GM13977 (cell line): ENCODE measurements around the gene CWC25.

Experiments
- DNase-seq: peaks from one replicate; pipeline ENCODE4 v3.0.0; 2012; ENCODE audit warnings: low spot score
- in situ Hi-C: fragments of 300-500 bp; cut with MboI; formaldehyde crosslinking; loops from one replicate; pipeline ENCODE4 v1.12.0; 2022; ENCODE audit warnings: low sequenced_read_pairs, low pct_unique_long_range_greater_than_20kb, mixed read lengths, inconsistent platforms; ENCODE audit not compliant: unreplicated experiment
- TF ChIP-seq, protein P1 (sequence below): IDR thresholded peaks from 2 replicates; pipeline ENCODE4 v1.5.1; 2012; ENCODE audit warnings: mild to moderate bottlenecking, control low read depth; ENCODE audit not compliant: insufficient read depth; ENCODE audit errors: extremely low read depth, missing control alignments

Gene CWC25

DNA sequence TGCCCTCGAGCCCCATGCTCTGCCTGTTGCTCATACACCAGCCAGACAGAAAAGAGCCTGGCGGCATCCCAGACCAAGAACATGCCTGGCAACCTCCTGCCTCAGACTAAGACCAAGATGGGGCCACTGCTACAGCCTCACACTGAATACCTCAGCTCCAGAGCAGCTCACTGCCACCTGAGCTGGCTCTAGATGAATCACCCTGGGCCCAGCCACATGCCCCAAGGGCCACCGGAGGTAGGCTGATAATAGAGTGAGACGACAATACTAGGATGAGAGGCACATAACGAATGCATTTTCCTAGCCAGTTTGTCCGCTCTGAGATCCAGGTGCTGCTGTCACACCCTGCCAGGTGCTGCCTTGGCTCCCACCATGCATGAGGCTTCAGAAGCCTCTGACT is 38.7 kb downstream of the CWC25 start:
- TF ChIP-seq, protein P1, sequence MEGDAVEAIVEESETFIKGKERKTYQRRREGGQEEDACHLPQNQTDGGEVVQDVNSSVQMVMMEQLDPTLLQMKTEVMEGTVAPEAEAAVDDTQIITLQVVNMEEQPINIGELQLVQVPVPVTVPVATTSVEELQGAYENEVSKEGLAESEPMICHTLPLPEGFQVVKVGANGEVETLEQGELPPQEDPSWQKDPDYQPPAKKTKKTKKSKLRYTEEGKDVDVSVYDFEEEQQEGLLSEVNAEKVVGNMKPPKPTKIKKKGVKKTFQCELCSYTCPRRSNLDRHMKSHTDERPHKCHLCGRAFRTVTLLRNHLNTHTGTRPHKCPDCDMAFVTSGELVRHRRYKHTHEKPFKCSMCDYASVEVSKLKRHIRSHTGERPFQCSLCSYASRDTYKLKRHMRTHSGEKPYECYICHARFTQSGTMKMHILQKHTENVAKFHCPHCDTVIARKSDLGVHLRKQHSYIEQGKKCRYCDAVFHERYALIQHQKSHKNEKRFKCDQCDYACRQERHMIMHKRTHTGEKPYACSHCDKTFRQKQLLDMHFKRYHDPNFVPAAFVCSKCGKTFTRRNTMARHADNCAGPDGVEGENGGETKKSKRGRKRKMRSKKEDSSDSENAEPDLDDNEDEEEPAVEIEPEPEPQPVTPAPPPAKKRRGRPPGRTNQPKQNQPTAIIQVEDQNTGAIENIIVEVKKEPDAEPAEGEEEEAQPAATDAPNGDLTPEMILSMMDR: no peak
- in situ Hi-C loops: no loop called here
- DNase-seq: no peak

DNA sequence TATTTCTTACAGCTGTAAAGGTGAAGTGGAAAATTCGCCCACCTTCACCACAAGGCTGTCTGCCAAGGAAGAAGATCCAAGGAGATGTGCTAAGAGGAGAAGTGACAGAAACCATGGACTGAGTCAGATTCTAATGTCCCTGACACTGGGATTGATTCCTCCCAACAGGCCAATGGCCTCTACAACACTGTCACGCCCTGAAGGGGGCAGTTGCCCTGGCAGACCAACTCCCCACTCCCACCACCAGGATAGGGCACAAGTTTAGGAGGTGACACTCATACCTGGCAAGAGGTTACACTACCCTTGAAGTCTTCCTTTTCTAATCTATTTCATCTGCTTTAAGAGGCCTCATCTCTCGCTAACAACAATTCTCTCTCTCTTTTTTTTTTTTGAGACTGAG is 41.9 kb downstream of the CWC25 start:
- DNase-seq: no peak
- in situ Hi-C loops: no loop called here
- TF ChIP-seq, protein P1: no peak

DNA sequence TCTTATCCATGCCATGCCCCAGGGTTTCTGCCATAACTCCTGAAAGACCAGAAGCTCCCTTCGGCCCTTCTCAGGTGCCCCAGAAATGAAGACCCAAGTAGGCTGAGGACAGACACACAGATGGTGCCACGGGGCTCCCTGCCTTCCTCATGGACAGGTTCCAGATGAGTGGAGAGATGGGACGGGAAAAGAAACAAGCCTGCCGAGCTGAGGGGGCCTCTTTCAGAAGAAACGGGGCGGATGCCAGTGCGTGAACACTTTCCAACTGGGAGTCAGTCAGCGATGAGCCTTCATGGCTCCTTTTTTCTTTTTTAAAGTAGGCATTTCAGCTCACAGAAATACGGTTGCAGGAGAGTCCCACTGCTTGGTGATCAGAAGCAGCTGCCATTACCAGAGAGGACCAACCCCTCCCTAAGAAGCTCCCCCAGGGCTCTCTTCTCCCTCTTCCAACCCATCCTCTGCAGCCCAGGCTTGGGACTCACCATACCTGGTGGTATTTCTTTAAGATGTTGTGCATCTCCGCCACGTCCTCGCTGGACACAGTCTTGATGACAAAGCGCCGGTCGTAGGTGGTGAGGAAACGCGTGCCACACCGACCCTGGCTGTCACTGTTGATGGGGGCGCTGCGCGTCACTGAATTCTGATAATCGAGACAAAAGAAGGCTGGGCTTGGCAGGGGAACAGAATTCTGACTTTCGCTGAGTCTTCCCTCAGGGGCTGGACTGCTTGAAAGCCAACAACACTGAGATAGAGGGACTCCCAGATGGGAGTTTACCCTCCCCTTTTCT is 45.0 kb downstream of the CWC25 start:
- no peak for DNase-seq
- TF ChIP-seq, protein P1: no peak
- in situ Hi-C loops: no loop called here

DNA sequence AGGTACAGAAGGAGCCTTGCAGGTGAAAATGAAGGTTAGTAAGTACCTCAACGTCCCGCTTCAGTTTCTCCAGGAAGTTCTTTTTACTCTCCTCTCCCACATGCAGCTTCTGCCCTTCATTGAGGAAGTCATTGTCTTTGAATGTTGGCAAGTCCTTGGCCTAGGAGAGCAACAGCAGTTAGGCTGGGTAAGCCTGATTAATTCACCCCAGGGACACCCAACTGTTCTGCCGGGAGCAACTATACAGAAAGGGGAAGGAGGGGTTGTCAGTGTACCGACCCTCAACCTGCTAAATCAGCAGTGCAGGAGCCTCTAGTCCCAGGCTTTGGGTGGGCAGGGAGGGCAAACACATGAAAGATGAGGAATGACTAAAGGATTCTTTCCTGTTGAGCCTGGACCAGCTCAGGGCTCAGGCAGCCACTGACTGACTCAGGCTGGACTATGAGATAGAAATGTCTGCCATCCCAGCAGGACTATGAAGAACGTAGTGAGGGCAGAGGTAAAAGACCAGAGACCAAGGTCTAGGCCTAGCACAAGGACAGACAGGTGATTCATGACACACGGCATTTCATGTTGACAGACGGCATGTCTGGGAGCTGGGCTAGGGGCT is 47.4 kb downstream of the CWC25 start:
- in situ Hi-C loops: no loop called here
- TF ChIP-seq, protein P1: no peak
- no peak for DNase-seq

DNA sequence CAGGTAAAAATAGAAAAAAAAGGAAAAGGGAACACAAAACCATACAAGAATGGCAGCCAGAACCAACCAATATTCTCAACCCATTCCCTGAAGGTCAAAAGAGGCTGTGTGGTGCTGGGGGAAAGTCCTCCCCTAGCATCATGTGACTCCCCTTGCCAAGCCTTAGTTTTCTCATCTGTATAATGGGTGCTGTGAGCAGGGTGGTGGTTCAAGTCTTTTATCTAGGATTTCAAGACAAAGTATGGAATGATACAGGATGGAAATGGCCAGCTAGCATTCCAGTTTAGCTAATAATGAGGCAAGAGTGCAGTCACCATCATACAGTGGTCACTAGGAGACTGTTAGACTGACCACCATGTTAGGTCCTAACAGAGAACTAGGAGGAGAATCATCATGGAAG is 51.9 kb downstream of the CWC25 start:
- TF ChIP-seq, protein P1: no peak
- in situ Hi-C loops: no loop called here
- DNase-seq: no peak

DNA sequence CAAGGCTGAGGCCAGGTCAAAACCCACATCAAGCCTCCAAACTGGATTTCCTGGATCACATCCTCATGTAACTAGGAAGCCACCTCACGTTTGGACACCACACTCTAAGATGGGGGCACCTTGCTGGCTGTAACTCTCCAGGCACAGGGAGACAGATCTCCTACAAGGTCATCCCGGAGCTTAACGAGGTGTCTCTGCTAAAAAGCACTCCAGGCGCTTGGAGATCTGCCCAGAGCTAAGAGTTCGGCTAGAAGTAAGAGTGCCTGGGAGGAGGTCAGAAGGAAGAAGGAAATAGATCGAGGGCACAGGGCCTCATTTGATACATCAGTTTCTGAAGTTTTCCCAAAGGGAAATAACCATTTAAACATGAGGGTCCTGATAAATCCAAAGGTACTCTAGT is 56.7 kb downstream of the CWC25 start:
- in situ Hi-C loops: no loop called here
- TF ChIP-seq, protein P1: no peak
- no peak for DNase-seq

DNA sequence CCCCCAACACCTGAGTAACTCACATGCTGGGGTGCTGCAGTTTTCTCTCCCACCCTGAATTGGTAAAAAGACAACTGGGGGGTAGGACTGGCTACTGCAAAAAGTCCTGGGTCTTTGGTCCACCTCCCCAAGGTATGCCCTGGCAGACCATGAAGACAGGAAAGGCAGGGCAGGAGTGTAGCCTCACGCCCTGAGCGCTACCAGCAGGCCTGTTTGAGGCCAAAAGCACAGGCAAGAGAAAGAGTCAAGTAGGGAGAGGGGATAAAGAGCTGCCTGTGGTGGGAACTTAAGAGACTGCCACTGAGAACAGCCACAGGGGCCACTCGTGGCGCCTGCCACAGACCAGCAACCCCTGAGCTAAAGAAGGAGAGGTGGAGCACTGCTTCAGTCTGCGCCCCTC is 58.8 kb downstream of the CWC25 start:
- DNase-seq: no peak
- in situ Hi-C loops: no loop called here
- TF ChIP-seq, protein P1: no peak
